ENCODE results near the gene VOPP1.

Gene VOPP1

GRCh38 chr7:55576753-55577152 is 4.5 kb upstream of the VOPP1 start:
- DNase-seq, result no peak

- DNase-seq, result no peak
Measured at GRCh38 chr7:55575733-55576132, 3.4 kb upstream of the VOPP1 start.

- DNase-seq, result no peak
Measured at GRCh38 chr7:55575098-55575497, 2.8 kb upstream of the VOPP1 start.

- DNase-seq, result no peak
Measured at GRCh38 chr7:55574051-55574717, 1.9 kb upstream of the VOPP1 start.

GRCh38 chr7:55573234-55573900 is 1.1 kb upstream of the VOPP1 start:
- DNase-seq, result no peak

- DNase-seq, result peak; percentile 21 to 25
Measured at GRCh38 chr7:55571511-55572377, 558 bp downstream of the VOPP1 start.

GRCh38 chr7:55570939-55571338 is 1.4 kb downstream of the VOPP1 start:
- DNase-seq, result no peak

- no peak for DNase-seq
Measured at GRCh38 chr7:55570218-55570873, 2.0 kb downstream of the VOPP1 start.

GRCh38 chr7:55569797-55570196 is 2.5 kb downstream of the VOPP1 start:
- DNase-seq, result no peak

GRCh38 chr7:55569269-55569663 is 3.0 kb downstream of the VOPP1 start:
- DNase-seq, result no peak

GRCh38 chr7:55568613-55569268 is 3.6 kb downstream of the VOPP1 start:
- no peak for DNase-seq

- DNase-seq, result no peak
Measured at GRCh38 chr7:55567571-55567970, 4.7 kb downstream of the VOPP1 start.

GRCh38 chr7:55565681-55566080 is 6.6 kb downstream of the VOPP1 start:
- DNase-seq, result no peak

GRCh38 chr7:55563596-55564325 is 8.5 kb downstream of the VOPP1 start:
- no peak for DNase-seq

GRCh38 chr7:55561690-55562089 is 10.6 kb downstream of the VOPP1 start:
- DNase-seq, result no peak

- no peak for DNase-seq
Measured at GRCh38 chr7:55558962-55559920, 13.1 kb downstream of the VOPP1 start.

- DNase-seq, result no peak
Measured at GRCh38 chr7:55557666-55558188, 14.6 kb downstream of the VOPP1 start.

- no peak for DNase-seq
Measured at GRCh38 chr7:55556492-55556891, 15.8 kb downstream of the VOPP1 start.

- DNase-seq, result no peak
Measured at GRCh38 chr7:55556031-55556430, 16.3 kb downstream of the VOPP1 start.

- no peak for DNase-seq
Measured at GRCh38 chr7:55555160-55555559, 17.1 kb downstream of the VOPP1 start.

- DNase-seq, result no peak
Measured at GRCh38 chr7:55554038-55554437, 18.3 kb downstream of the VOPP1 start.
